Gastroesophageal sphincter (tissue), 3 donors: ENCODE data around the gene TBC1D26.
"Not testable (repeated sequence)": the region's sequence is repeated elsewhere in the genome, so short reads cannot be mapped to it uniquely, and the experiment has no call there.

Experiments used
- EP300 ChIP-seq: sonication (generic); formaldehyde crosslinking; IDR thresholded peaks from one replicate; pipeline ENCODE4 v1.6.1; 2017; ENCODE audit warnings: antibody characterized with exemption, mild to moderate bottlenecking
- POLR2A ChIP-seq, 2 donors: fragments of 450-650 bp; IDR thresholded peaks; one replicate each; pipeline ENCODE4 v1.6.1; 2017; ENCODE audit warnings: antibody characterized with exemption in 2 of 2, mild to moderate bottlenecking in 2 of 2, moderate library complexity in 1 of 2
- POLR2AphosphoS5 ChIP-seq: sonication (generic); formaldehyde crosslinking; IDR thresholded peaks from one replicate; pipeline ENCODE4 v1.6.1; 2017; ENCODE audit warnings: antibody characterized with exemption
- TF ChIP-seq, protein P1 (sequence below), 4 experiments: fragments of 200-600 bp in 2 of 4; fragments of 450-650 bp in 2 of 4; sonication (generic) in 1 of 4; IDR thresholded peaks; one replicate each; pipeline ENCODE4 v1.5.1; 2017 to 2019; ENCODE audit warnings: antibody characterized with exemption in 4 of 4, mild to moderate bottlenecking in 2 of 4, moderate library complexity in 2 of 4

DNA sequence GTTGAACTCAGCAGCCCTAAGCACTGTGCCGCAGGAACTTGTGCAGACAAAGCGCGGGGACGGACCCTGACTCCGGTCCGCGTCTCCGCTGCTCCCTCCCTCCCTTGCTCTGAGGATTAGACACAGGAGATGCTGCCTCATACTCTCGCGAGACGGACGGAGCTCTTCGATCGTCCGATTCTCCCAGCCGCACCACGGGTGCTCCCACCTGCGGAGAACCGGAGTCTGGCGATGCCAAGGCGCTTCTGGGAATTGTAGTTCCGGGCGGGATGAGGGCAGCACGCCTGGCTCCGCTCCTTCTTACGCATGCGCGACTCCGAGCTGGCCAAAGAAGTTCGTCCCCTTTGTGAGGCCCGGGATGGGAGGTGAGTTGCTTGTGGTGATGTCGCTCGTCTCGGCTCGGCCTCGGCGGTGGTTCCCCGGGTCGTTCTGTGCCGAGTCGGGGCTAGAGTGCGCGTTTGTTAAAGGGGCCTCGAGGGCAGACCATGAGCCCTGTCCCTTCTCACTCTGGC lies 32.6 kb upstream of the TBC1D26 start, which contains the start of gene ZNF286A:
- TF ChIP-seq, protein P1, sequence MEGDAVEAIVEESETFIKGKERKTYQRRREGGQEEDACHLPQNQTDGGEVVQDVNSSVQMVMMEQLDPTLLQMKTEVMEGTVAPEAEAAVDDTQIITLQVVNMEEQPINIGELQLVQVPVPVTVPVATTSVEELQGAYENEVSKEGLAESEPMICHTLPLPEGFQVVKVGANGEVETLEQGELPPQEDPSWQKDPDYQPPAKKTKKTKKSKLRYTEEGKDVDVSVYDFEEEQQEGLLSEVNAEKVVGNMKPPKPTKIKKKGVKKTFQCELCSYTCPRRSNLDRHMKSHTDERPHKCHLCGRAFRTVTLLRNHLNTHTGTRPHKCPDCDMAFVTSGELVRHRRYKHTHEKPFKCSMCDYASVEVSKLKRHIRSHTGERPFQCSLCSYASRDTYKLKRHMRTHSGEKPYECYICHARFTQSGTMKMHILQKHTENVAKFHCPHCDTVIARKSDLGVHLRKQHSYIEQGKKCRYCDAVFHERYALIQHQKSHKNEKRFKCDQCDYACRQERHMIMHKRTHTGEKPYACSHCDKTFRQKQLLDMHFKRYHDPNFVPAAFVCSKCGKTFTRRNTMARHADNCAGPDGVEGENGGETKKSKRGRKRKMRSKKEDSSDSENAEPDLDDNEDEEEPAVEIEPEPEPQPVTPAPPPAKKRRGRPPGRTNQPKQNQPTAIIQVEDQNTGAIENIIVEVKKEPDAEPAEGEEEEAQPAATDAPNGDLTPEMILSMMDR (IDR thresholded peaks at IDR 0.05) = not testable (repeated sequence)
- TF ChIP-seq EP300 = not testable (repeated sequence)
- TF ChIP-seq POLR2A (IDR thresholded peaks at IDR 0.05) (peak; percentile 67 to 73), POLR2AphosphoS5 (peak; percentile 85)
